ENCODE measurements around the gene OR56B4.

DNA sequence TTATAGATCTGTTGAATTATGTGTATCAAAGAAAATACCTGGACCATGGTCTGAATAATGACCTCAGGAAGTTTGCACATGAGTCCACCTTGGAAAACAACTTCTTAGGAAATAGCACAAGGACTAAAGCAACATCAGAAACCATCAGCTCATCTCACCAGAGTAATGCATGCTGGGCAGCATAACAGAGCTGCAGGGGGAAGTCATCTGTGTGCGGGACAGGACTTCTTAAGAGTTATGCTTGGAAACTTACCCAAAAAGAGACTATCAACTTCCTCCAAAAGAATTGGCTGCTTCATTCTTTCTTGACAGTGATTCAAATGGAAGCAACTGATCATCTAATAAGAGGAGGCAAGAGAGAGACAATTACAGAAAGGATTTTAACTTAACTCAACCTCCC, 2.5 kb downstream of the OR56B4 start:
- TF ChIP-seq MAX (IDR thresholded peaks at IDR 0.05) (no peak), CREB1 (IDR thresholded peaks at IDR 0.05; ENCODE audit: low read depth) (no peak), YY1 (IDR thresholded peaks at IDR 0.05; ENCODE audit: low read depth) (no peak), RAD21 (IDR thresholded peaks at IDR 0.05; ENCODE audit: low read depth) (no peak), EP300 (IDR thresholded peaks at IDR 0.05; ENCODE audit: borderline replicate concordance) (no peak), EGR1 (IDR thresholded peaks at IDR 0.05) (no peak), TAF1 (IDR thresholded peaks at IDR 0.05; ENCODE audit: low read depth) (no peak), CEBPB (IDR thresholded peaks at IDR 0.05) (no peak), ZBTB7A (IDR thresholded peaks at IDR 0.05; ENCODE audit: low read depth) (no peak), NFIC (IDR thresholded peaks at IDR 0.05) (no peak), FOXM1 (IDR thresholded peaks at IDR 0.05; ENCODE audit: borderline replicate concordance, low read depth) (no peak), TCF12 (IDR thresholded peaks at IDR 0.05; ENCODE audit: low read depth) (no peak)
- TF ChIP-seq, protein P1, sequence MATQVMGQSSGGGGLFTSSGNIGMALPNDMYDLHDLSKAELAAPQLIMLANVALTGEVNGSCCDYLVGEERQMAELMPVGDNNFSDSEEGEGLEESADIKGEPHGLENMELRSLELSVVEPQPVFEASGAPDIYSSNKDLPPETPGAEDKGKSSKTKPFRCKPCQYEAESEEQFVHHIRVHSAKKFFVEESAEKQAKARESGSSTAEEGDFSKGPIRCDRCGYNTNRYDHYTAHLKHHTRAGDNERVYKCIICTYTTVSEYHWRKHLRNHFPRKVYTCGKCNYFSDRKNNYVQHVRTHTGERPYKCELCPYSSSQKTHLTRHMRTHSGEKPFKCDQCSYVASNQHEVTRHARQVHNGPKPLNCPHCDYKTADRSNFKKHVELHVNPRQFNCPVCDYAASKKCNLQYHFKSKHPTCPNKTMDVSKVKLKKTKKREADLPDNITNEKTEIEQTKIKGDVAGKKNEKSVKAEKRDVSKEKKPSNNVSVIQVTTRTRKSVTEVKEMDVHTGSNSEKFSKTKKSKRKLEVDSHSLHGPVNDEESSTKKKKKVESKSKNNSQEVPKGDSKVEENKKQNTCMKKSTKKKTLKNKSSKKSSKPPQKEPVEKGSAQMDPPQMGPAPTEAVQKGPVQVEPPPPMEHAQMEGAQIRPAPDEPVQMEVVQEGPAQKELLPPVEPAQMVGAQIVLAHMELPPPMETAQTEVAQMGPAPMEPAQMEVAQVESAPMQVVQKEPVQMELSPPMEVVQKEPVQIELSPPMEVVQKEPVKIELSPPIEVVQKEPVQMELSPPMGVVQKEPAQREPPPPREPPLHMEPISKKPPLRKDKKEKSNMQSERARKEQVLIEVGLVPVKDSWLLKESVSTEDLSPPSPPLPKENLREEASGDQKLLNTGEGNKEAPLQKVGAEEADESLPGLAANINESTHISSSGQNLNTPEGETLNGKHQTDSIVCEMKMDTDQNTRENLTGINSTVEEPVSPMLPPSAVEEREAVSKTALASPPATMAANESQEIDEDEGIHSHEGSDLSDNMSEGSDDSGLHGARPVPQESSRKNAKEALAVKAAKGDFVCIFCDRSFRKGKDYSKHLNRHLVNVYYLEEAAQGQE (IDR thresholded peaks at IDR 0.05; ENCODE audit: low read depth): no peak
